GM19099 (cell line): ENCODE results near the gene IGFL4.

Experiments used
- POLR2A ChIP-seq: IDR thresholded peaks from 3 replicates; pipeline ENCODE4 v1.6.1; 2011; ENCODE audit warnings: low read depth; ENCODE audit not compliant: insufficient read length; ENCODE audit errors: extremely low read depth

Gene IGFL4

DNA sequence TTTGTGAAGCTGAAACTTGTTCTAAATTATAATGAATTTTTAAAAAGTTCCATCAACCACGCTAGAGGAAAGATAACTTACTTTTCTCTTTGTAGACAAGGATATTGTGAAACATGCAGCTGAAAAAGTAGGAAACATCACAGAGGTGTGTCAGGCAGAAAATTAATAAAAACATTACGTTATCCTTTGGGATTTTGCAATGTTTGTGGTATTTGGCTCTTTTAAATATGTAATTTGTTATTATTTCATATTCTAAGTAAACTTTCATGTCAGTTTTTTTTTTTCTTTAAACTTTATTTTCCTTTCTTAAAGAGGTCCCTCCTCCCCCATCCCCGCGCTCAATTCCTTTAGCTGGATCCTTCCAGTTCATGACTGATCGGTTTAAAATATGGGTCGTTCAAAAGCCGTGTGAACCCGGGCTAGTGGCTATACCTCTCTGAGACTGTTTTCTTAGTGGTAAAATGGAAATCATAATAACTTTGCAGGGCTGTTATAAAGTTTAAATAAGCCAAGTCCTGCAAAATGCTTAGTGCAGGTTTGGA lies 46.3 kb downstream of the IGFL4 start:
- no peak for TF ChIP-seq POLR2A

DNA sequence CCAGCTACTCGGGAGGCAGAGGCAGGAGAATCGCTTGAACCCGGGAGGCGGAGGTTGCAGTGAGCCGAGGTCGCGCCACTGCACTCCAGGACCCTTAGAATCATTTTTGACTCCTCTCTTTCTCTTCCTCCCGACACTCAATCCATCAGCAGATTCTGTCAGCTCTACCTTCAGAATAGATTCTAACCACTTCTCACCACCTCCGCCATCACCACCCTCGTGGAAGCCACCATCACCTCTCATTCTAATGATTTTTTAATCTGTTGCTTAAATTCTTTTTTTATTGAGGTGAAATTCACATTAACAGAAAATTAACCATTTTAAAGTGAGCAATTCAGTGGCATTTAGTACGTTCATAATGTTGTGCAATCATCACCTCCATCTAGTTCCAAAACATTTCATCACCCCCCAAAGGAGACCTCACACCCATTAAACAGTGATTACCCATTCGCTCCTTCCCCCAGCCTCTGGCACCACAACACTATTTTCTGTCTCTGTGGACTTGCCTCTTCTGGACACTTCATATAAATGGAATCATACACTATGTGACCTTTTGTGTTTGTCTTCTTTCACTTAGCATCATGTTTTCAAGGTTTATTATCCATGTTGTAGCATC lies 50.6 kb downstream of the IGFL4 start:
- TF ChIP-seq POLR2A = no peak
